Lung (tissue), 12 donors: Measurements from ENCODE around the gene NACAD. TPM values are rescaled to one million over a fixed set of nuclear protein-coding genes. Genes with fewer than 3 reads are reported as not detected.

Experiments used
- ATAC-seq: fragments of 200-7000 bp; cut with Tn5 transposase; one replicate; pipeline ENCODE4 v1.9.1; 2020; ENCODE audit warnings: moderate number of reproducible peaks; ENCODE audit not compliant: insufficient read depth, low FRiP score
- DNase-seq, 3 donors: peaks; one replicate each; pipeline ENCODE4 v3.0.0-alpha.2; 2013 to 2017
- H3K27ac ChIP-seq, 2 donors: one replicate each; pipeline ENCODE4 v1.5.1; 2013; ENCODE audit warnings: mild to moderate bottlenecking in 2 of 2, moderate library complexity in 2 of 2, control low read depth in 1 of 2, inconsistent platforms in 1 of 2, low read depth in 1 of 2, low read length in 1 of 2
- H3K27me3 ChIP-seq, 3 donors: one replicate each; pipeline ENCODE4 v1.5.1; 2013; ENCODE audit warnings: low read length in 2 of 3; ENCODE audit not compliant: control insufficient read depth in 3 of 3, insufficient read depth in 3 of 3
- H3K36me3 ChIP-seq, 4 donors: one replicate each; pipeline ENCODE4 v1.5.1; 2013; ENCODE audit warnings: low read length in 4 of 4, mild to moderate bottlenecking in 1 of 4, moderate library complexity in 1 of 4; ENCODE audit not compliant: control insufficient read depth in 4 of 4, insufficient read depth in 4 of 4
- H3K4me1 ChIP-seq, 5 donors: one replicate each; pipeline ENCODE4 v1.5.1; 2013; ENCODE audit warnings: low read length in 5 of 5, mild to moderate bottlenecking in 2 of 5, moderate library complexity in 1 of 5; ENCODE audit not compliant: control insufficient read depth in 5 of 5, insufficient read depth in 5 of 5
- H3K4me3 ChIP-seq: one replicate; pipeline ENCODE4 v1.5.1; 2013; ENCODE audit warnings: mild to moderate bottlenecking, control low read depth, moderate library complexity
- H3K9ac ChIP-seq, 2 donors: one replicate each; pipeline ENCODE4 v1.5.1; 2013; ENCODE audit warnings: low read length in 2 of 2, control low read depth in 1 of 2; ENCODE audit not compliant: insufficient read depth in 1 of 2
- H3K9me3 ChIP-seq, 4 donors: one replicate each; pipeline ENCODE4 v1.5.1; 2013; ENCODE audit warnings: low read length in 3 of 4, mild to moderate bottlenecking in 1 of 4, moderate library complexity in 1 of 4; ENCODE audit not compliant: control insufficient read depth in 4 of 4, insufficient read depth in 3 of 4
- CTCF ChIP-seq: IDR thresholded peaks from 2 replicates; pipeline ENCODE4 v1.5.1; 2012; ENCODE audit warnings: mild to moderate bottlenecking; ENCODE audit errors: control extremely low read depth, extremely low read depth
- WGBS, 2 donors: extraction: QIAGEN DNeasy Blood & Tissue Kit; methylation state at CpG; one replicate each; pipeline ENCODE4 v1.1.7; 2013; 5-methylcytosine and 5-hydroxymethylcytosine counted together
- polyA plus RNA-seq, 2 donors: library from polyadenylated mRNA; stranded (reverse); fragments of 200-250 nt; gene quantifications; one replicate each; pipeline ENCODE4 v1.2.1, GENCODE V29; 2013
- total RNA-seq, 2 donors: library from RNA; depleted of rRNA in 1 of 2; stranded (reverse); fragments of >200 nt in 1 of 2; gene quantifications; one replicate each; pipeline ENCODE4 v1.2.1, GENCODE V29; 2014 to 2021
- donor health status: control.
- donor health status: control.
- donor health status: Bipolar disorder and iron deficiency.
- donor health status: healthy.
- donor health status: DM: yes; HTN: yes; CAD: no.

The NACAD gene
- total and polyA plus RNA-seq, 4 donors, result 0.85 to 3.7 (median 1.7) TPM

GRCh38 chr7:45069444-45070253, 19.1 kb downstream of the NACAD start:
- no peak for TF ChIP-seq CTCF
- 92 to 93% methylated on average over 15 of the region's 15 CpGs for whole genome bisulfite sequencing, 2 donors
- Histone ChIP-seq H3K27me3 (no peaks in the 10 kb centered on the region), H3K36me3 (peaks cover 0 to 64% (median 30%) of the 10 kb centered on the region in 4 donors), H3K27ac (no peak overlapping the region), H3K9ac (no peak overlapping the region), H3K4me1 (no peaks in the 10 kb centered on the region), H3K4me3 (no peak overlapping the region), H3K9me3 (peaks cover 0 to 2% (median 0%) of the 10 kb centered on the region in 4 donors)
- DNase-seq (no peak), ATAC-seq (no peak)

GRCh38 chr7:45068236-45069023, 20.3 kb downstream of the NACAD start:
- no peak for DNase-seq
- H3K9me3 ChIP-seq, result peaks cover 0 to 2% (median 0%) of the 10 kb centered on the region in 4 donors
- H3K27me3 ChIP-seq, result no peaks in the 10 kb centered on the region
- ATAC-seq, result no peak
- H3K27ac ChIP-seq, result no peak overlapping the region
- H3K4me3 ChIP-seq, result no peak overlapping the region
- peaks cover 0 to 60% (median 35%) of the 10 kb centered on the region in 4 donors for H3K36me3 ChIP-seq
- TF ChIP-seq CTCF, result no peak
- 93 to 94% methylated on average over 15 of the region's 15 CpGs for WGBS, 2 donors
- no peaks in the 10 kb centered on the region for H3K4me1 ChIP-seq
- H3K9ac ChIP-seq, result no peak overlapping the region

- TF ChIP-seq CTCF, result no peak
- H3K27me3 ChIP-seq, result no peaks in the 10 kb centered on the region
- ATAC-seq (no peak), DNase-seq (no peak)
- H3K9ac ChIP-seq, result no peak overlapping the region
- H3K4me3 ChIP-seq, result no peak overlapping the region
- WGBS, 2 donors, result 84 to 98% methylated on average over 3 of the region's 3 CpGs
- H3K36me3 ChIP-seq, result peaks cover 0 to 51% (median 33%) of the 10 kb centered on the region in 4 donors
- peaks cover 0 to 2% (median 0%) of the 10 kb centered on the region in 4 donors for H3K9me3 ChIP-seq
- no peak overlapping the region for H3K27ac ChIP-seq
- H3K4me1 ChIP-seq, result no peaks in the 10 kb centered on the region
Measured at GRCh38 chr7:45067582-45067981, 21.2 kb downstream of the NACAD start.
